H9 (cell line): ENCODE data around the gene RNF145. TPM values are rescaled to one million over a fixed set of nuclear protein-coding genes. Genes with fewer than 3 reads are reported as not detected.

Experiments used
- DNase-seq: peaks from one replicate; pipeline ENCODE4 v3.0.0-alpha.2; 2017
- H2AFZ ChIP-seq: one replicate; pipeline ENCODE4 v1.6.1; 2013; ENCODE audit warnings: mild to moderate bottlenecking, low read length, control low read depth, moderate library complexity
- H2AK5ac ChIP-seq: 2 replicates; pipeline ENCODE4 v1.6.1; 2013; ENCODE audit warnings: low read length, control low read depth, mixed read lengths; ENCODE audit not compliant: insufficient read length
- H2BK120ac ChIP-seq: one replicate; pipeline ENCODE4 v1.6.1; 2013; ENCODE audit warnings: low read depth, mild to moderate bottlenecking, low read length, control low read depth, inconsistent platforms; ENCODE audit not compliant: poor library complexity, severe bottlenecking
- H2BK12ac ChIP-seq: 2 replicates; pipeline ENCODE4 v1.6.1; 2013; ENCODE audit warnings: low read length, control low read depth, mixed read lengths, low read depth; ENCODE audit not compliant: insufficient read length
- H2BK15ac ChIP-seq: 2 replicates; pipeline ENCODE4 v1.6.1; 2013; ENCODE audit warnings: low read depth, low read length, control low read depth
- H2BK20ac ChIP-seq: one replicate; pipeline ENCODE4 v1.6.1; 2013; ENCODE audit warnings: low read depth, mild to moderate bottlenecking, low read length, control low read depth, inconsistent platforms; ENCODE audit not compliant: poor library complexity, severe bottlenecking
- H2BK5ac ChIP-seq: 2 replicates; pipeline ENCODE4 v1.6.1; 2013; ENCODE audit warnings: low read length, control low read depth, mixed read lengths; ENCODE audit not compliant: insufficient read length
- H3K14ac ChIP-seq: 2 replicates; pipeline ENCODE4 v1.6.1; 2013; ENCODE audit warnings: low read length, control low read depth; ENCODE audit not compliant: insufficient read depth
- H3K18ac ChIP-seq: 2 replicates; pipeline ENCODE4 v1.6.1; 2013; ENCODE audit warnings: low read depth, mild to moderate bottlenecking, mixed read lengths, low read length, control low read depth; ENCODE audit not compliant: insufficient read length
- H3K23ac ChIP-seq: 2 replicates; pipeline ENCODE4 v1.6.1; 2013; ENCODE audit warnings: low read length, control low read depth, mixed read lengths, low read depth; ENCODE audit not compliant: insufficient read length
- H3K23me2 ChIP-seq: 2 replicates; pipeline ENCODE4 v1.6.1; 2013; ENCODE audit warnings: low read depth, mild to moderate bottlenecking, mixed read lengths, low read length, control low read depth; ENCODE audit not compliant: insufficient read length, poor library complexity, severe bottlenecking
- H3K27ac ChIP-seq: 2 replicates; pipeline ENCODE4 v1.5.1; 2013; ENCODE audit warnings: low read length, control low read depth, mixed read lengths, low read depth; ENCODE audit not compliant: insufficient read length
- H3K27me3 ChIP-seq: 2 replicates; pipeline ENCODE4 v1.6.1; 2013; ENCODE audit warnings: low read length, control low read depth, inconsistent platforms; ENCODE audit not compliant: insufficient read depth
- H3K4ac ChIP-seq: 2 replicates; pipeline ENCODE4 v1.6.1; 2013; ENCODE audit warnings: low read depth, mild to moderate bottlenecking, control low read depth, inconsistent platforms, low read length, moderate library complexity
- H3K4me1 ChIP-seq: 2 replicates; pipeline ENCODE4 v1.6.1; 2013; ENCODE audit warnings: low read length, control low read depth, inconsistent platforms; ENCODE audit not compliant: insufficient read depth
- H3K4me2 ChIP-seq: 2 replicates; pipeline ENCODE4 v1.6.1; 2013; ENCODE audit warnings: low read length, control low read depth, mixed read lengths; ENCODE audit not compliant: insufficient read length, insufficient read depth
- H3K56ac ChIP-seq: 2 replicates; pipeline ENCODE4 v1.6.1; 2013; ENCODE audit warnings: low read depth, mild to moderate bottlenecking, mixed read lengths, low read length, control low read depth; ENCODE audit not compliant: insufficient read length
- H3K79me1 ChIP-seq: 2 replicates; pipeline ENCODE4 v1.6.1; 2013; ENCODE audit warnings: low read depth, mild to moderate bottlenecking, moderate library complexity, low read length, control low read depth, inconsistent platforms; ENCODE audit not compliant: insufficient read depth, poor library complexity, severe bottlenecking
- H3K79me2 ChIP-seq: 2 replicates; pipeline ENCODE4 v1.6.1; 2013; ENCODE audit warnings: low read length, control low read depth, inconsistent platforms; ENCODE audit not compliant: insufficient read depth
- H3K9ac ChIP-seq: 2 replicates; pipeline ENCODE4 v1.6.1; 2013; ENCODE audit warnings: low read length, control low read depth, mixed read lengths; ENCODE audit not compliant: insufficient read length; ENCODE audit errors: extremely low read depth
- H3K9me3 ChIP-seq: one replicate; pipeline ENCODE4 v1.6.1; 2013; ENCODE audit warnings: low read depth, low read length, inconsistent platforms; ENCODE audit not compliant: control insufficient read depth
- H3T11ph ChIP-seq: one replicate; pipeline ENCODE4 v1.6.1; 2013; ENCODE audit warnings: mild to moderate bottlenecking, low read length, control low read depth, inconsistent platforms
- H4K20me1 ChIP-seq: one replicate; pipeline ENCODE4 v1.6.1; 2013; ENCODE audit not compliant: control insufficient read depth, insufficient read length, insufficient read depth
- H4K5ac ChIP-seq: 2 replicates; pipeline ENCODE4 v1.6.1; 2013; ENCODE audit warnings: low read depth, mild to moderate bottlenecking, mixed read lengths, low read length, control low read depth; ENCODE audit not compliant: insufficient read length
- H4K8ac ChIP-seq: replicated peaks from 2 replicates; pipeline ENCODE4 v1.6.1; 2013; ENCODE audit warnings: low read length, control low read depth, mixed read lengths, low read depth; ENCODE audit not compliant: insufficient read length
- H4K91ac ChIP-seq: 2 replicates; pipeline ENCODE4 v1.6.1; 2013; ENCODE audit warnings: low read depth, mild to moderate bottlenecking, moderate library complexity, mixed read lengths, low read length, control low read depth; ENCODE audit not compliant: insufficient read length
- H3K27ac Mint-ChIP-seq, 3 experiments: 2 replicates in 2 of 3; 3 replicates in 1 of 3; pipeline ENCODE4 v1.8.0; 2020 to 2021; ENCODE audit warnings: mixed read lengths in 3 of 3, mild to moderate bottlenecking in 1 of 3, moderate library complexity in 1 of 3
- H3K27me3 Mint-ChIP-seq: 2 replicates; pipeline ENCODE4 v1.8.0; 2021; ENCODE audit warnings: low read depth, mild to moderate bottlenecking, moderate library complexity, mixed read lengths
- H3K36me3 Mint-ChIP-seq, 3 experiments: 2 replicates in 2 of 3; 3 replicates in 1 of 3; pipeline ENCODE4 v1.8.0; 2020 to 2021; ENCODE audit warnings: low read depth in 3 of 3, mixed read lengths in 3 of 3; ENCODE audit not compliant: insufficient read depth in 1 of 3
- H3K4me1 Mint-ChIP-seq, 2 experiments: 2 replicates each; pipeline ENCODE4 v1.8.0; 2020; ENCODE audit warnings: mixed read lengths in 2 of 2
- H3K4me3 Mint-ChIP-seq, 2 experiments: 2 replicates in 1 of 2; 3 replicates in 1 of 2; pipeline ENCODE4 v1.8.0; 2020 to 2021; ENCODE audit warnings: mild to moderate bottlenecking in 2 of 2, mixed read lengths in 2 of 2, moderate library complexity in 1 of 2
- H3K9me3 Mint-ChIP-seq, 2 experiments: 2 replicates in 1 of 2; 3 replicates in 1 of 2; pipeline ENCODE4 v1.8.0; 2020; ENCODE audit warnings: mild to moderate bottlenecking in 2 of 2, mixed read lengths in 2 of 2, moderate library complexity in 1 of 2
- CTCF ChIP-seq: fragments of 200-600 bp; sonication (generic); conservative IDR thresholded peaks from 3 replicates; pipeline ENCODE4 v1.8.0; 2021; ENCODE audit warnings: antibody characterized with exemption, mild to moderate bottlenecking
- WGBS: extraction: QIAGEN DNeasy Blood & Tissue Kit; methylation state at CpG from one replicate; pipeline ENCODE4 v1.1.7; 2013; ENCODE audit warnings: missing lambda C conversion rate, low lambda C conversion rate, mixed read lengths; ENCODE audit not compliant: insufficient read length; ENCODE audit errors: extremely low coverage; 5-methylcytosine and 5-hydroxymethylcytosine counted together
- total RNA-seq: library from RNA; stranded (reverse); gene quantifications from 2 replicates; pipeline ENCODE4 v1.2.1, GENCODE V29; 2021

RNF145 gene
- total RNA-seq, 1 experiment from 2014 or later: 59.1 TPM

DNA sequence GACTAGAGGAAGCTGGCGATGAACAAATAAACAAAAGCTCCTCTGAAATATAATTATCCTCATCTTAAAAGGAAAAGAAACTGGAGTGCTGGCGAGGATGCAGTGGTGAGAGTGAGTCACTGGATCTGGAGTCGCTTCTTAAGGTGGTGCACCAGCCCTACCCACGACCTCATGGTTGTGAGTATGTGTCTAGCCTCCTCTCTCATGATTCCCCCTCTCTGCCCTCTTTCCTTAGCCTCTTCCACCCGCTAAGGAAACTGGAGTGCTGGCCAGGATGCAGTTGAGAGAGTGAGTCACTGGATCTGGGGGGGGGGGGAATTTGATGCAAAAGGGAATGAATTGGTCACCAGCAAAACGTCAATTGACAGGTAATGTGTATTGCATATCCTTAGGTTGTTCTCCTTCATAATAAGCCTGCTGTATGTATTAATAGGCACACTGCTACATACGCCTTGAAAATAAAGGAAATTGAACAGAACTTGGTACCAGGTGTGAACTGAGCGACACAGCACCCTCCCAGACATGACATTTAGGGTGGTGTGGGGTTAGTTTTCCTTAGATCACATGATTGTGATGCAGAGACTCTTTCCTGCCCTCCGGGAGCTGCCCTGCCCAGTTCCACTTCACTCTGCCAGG lies 73.3 kb downstream of the RNF145 start:
- Histone ChIP-seq H2BK15ac (no peak overlapping the region), H4K8ac (no peak overlapping the region), H2AFZ (no peak overlapping the region), H4K91ac (no peak overlapping the region), H2BK20ac (no peak overlapping the region), H3K56ac (no peak overlapping the region), H3K4ac (no peak overlapping the region), H3K23me2 (no peaks in the 10 kb centered on the region), H4K20me1 (no peaks in the 10 kb centered on the region), H3T11ph (no peak overlapping the region), H3K9ac (no peak overlapping the region), H3K9me3 (no peaks in the 10 kb centered on the region), H2BK5ac (no peak overlapping the region), H3K14ac (no peak overlapping the region), H3K4me1 (no peaks in the 10 kb centered on the region; the same call in 1 of the 2 replicates), H3K27ac (no peak overlapping the region), H3K23ac (no peak overlapping the region), H4K5ac (no peak overlapping the region), H3K79me1 (no peaks in the 10 kb centered on the region), H3K79me2 (no peaks in the 10 kb centered on the region), H3K27me3 (no peaks in the 10 kb centered on the region), H3K4me2 (no peak overlapping the region), H2BK120ac (no peak overlapping the region), H3K18ac (no peak overlapping the region), H2AK5ac (no peak overlapping the region), H2BK12ac (no peak overlapping the region)
- Mint-ChIP-seq H3K27me3 (peaks cover 3% of the 10 kb centered on the region), H3K27ac (no peak overlapping the region), H3K36me3 (no peaks in the 10 kb centered on the region), H3K4me1 (no peaks in the 10 kb centered on the region), H3K4me3 (no peak overlapping the region), H3K9me3 (no peaks in the 10 kb centered on the region)
- no CpG with 5 or more reads among the region's 9 CpGs for WGBS
- no peak for DNase-seq
- no peak for TF ChIP-seq CTCF
